GM12874 (cell line): ENCODE results near the gene DPYD.

Source experiments
- CTCF ChIP-seq: IDR thresholded peaks from 2 replicates; pipeline ENCODE4 v1.5.1; 2011; ENCODE audit warnings: low read depth, mild to moderate bottlenecking, control low read depth, low read length, moderate library complexity; ENCODE audit not compliant: insufficient read depth

The DPYD gene

GRCh38 chr1:97920832-97921571, at the start of gene DPYD:
Gene DPYD (minus strand): TSS chr1:97921034. CDS start chr1:97920922, 112 bp downstream.
- TF ChIP-seq CTCF: no peak

GRCh38 chr1:97960470-97960869, 39.6 kb upstream of the DPYD start:
- no peak for TF ChIP-seq CTCF

GRCh38 chr1:97947695-97948094, 26.9 kb upstream of the DPYD start:
- no peak for TF ChIP-seq CTCF

- no peak for TF ChIP-seq CTCF
Measured at GRCh38 chr1:97943354-97943753, 22.5 kb upstream of the DPYD start.

- no peak for TF ChIP-seq CTCF
Measured at GRCh38 chr1:97942161-97943123, 21.6 kb upstream of the DPYD start.

- TF ChIP-seq CTCF: no peak
Measured at GRCh38 chr1:97938285-97938642, 17.4 kb upstream of the DPYD start.

- TF ChIP-seq CTCF: no peak
Measured at GRCh38 chr1:97936976-97937375, 16.1 kb upstream of the DPYD start.
